HG02759 (cell line): ENCODE data around the gene PURA.
"Not testable (repeated sequence)": the region's sequence is repeated elsewhere in the genome, so short reads cannot be mapped to it uniquely, and the experiment has no call there.

ENCODE experiments used
- ATAC-seq: cut with Tn5 transposase; IDR thresholded peaks from one replicate; pipeline ENCODE4 v1.9.1; 2021; ENCODE audit warnings: mild to moderate bottlenecking, moderate library complexity; ENCODE audit not compliant: unreplicated experiment

PURA gene

GRCh38 chr5:140134277-140134935, 20.5 kb downstream of the PURA start:
- no peak for ATAC-seq

GRCh38 chr5:140135127-140135526, 21.2 kb downstream of the PURA start:
- no peak for ATAC-seq

- ATAC-seq, result no peak
Observed at GRCh38 chr5:140136624-140137023, 22.7 kb downstream of the PURA start.

GRCh38 chr5:140140435-140140834, 26.5 kb downstream of the PURA start:
- no peak for ATAC-seq

- ATAC-seq, result no peak
Observed at GRCh38 chr5:140141241-140141640, 27.3 kb downstream of the PURA start.

GRCh38 chr5:140142246-140142645, 28.3 kb downstream of the PURA start:
- ATAC-seq, result no peak

- ATAC-seq, result no peak
Observed at GRCh38 chr5:140142856-140143255, 28.9 kb downstream of the PURA start.

- peak; percentile 16 for ATAC-seq
Observed at GRCh38 chr5:140143521-140144258, 29.8 kb downstream of the PURA start.

GRCh38 chr5:140145256-140145655, 31.3 kb downstream of the PURA start:
- ATAC-seq, result no peak

- ATAC-seq, result peak; percentile 69
Observed at GRCh38 chr5:140145818-140146522, 32.1 kb downstream of the PURA start.

- no peak for ATAC-seq
Observed at GRCh38 chr5:140146523-140146842, 32.6 kb downstream of the PURA start.

GRCh38 chr5:140147460-140147859, 33.6 kb downstream of the PURA start:
- no peak for ATAC-seq

- ATAC-seq, result no peak
Observed at GRCh38 chr5:140148508-140148907, 34.6 kb downstream of the PURA start.

- ATAC-seq, result no peak
Observed at GRCh38 chr5:140150201-140150600, 36.3 kb downstream of the PURA start.

- no peak for ATAC-seq
Observed at GRCh38 chr5:140151144-140152021, 37.5 kb downstream of the PURA start.

- no peak for ATAC-seq
Observed at GRCh38 chr5:140152022-140152999, 38.4 kb downstream of the PURA start.

- no peak for ATAC-seq
Observed at GRCh38 chr5:140153255-140153654, 39.3 kb downstream of the PURA start.

GRCh38 chr5:140153905-140154304, 40.0 kb downstream of the PURA start:
- no peak for ATAC-seq

GRCh38 chr5:140154710-140155381, 40.9 kb downstream of the PURA start:
- ATAC-seq, result not testable (repeated sequence)
